HG02981 (cell line): Measurements from ENCODE around the gene SLC7A4.
"Not testable (repeated sequence)": the region's sequence is repeated elsewhere in the genome, so short reads cannot be mapped to it uniquely, and the experiment has no call there.

ENCODE experiments used
- ATAC-seq: cut with Tn5 transposase; IDR thresholded peaks from one replicate; pipeline ENCODE4 v1.9.1; 2021; ENCODE audit warnings: mild to moderate bottlenecking, moderate library complexity; ENCODE audit not compliant: unreplicated experiment

The SLC7A4 gene

DNA sequence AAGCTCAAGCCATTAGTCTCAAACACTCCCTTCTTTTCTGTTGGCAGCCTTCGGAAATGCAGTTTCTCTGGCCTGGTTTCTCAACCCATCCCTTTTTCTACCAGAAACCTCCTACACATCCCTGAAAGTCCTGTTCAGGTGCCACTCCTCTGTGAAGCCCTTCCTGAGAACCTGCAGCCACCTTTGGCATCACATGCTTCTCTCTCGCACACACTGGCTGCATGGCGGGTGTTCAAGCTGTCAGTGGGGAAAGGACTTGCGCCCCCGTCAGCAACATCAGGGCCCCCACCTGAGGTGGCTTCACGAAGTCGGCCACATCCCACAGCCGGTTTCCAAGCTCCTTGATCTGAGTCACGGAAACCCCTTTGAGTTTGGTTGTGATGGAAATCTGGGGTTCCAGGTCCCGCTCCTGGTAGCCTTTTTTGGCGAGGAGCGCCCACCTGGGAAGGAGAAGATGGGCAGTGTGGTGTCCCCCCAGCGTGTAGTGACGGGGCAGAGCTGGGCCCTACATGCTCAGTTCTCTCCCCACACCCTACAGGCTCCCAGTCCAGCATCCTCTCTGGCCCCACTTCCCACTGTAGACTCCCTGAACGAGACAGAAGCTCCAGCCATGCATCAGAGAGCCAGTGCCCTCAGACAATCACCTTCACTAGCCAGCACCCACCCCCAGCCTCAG is 11.6 kb upstream of the SLC7A4 start:
- no peak for ATAC-seq

DNA sequence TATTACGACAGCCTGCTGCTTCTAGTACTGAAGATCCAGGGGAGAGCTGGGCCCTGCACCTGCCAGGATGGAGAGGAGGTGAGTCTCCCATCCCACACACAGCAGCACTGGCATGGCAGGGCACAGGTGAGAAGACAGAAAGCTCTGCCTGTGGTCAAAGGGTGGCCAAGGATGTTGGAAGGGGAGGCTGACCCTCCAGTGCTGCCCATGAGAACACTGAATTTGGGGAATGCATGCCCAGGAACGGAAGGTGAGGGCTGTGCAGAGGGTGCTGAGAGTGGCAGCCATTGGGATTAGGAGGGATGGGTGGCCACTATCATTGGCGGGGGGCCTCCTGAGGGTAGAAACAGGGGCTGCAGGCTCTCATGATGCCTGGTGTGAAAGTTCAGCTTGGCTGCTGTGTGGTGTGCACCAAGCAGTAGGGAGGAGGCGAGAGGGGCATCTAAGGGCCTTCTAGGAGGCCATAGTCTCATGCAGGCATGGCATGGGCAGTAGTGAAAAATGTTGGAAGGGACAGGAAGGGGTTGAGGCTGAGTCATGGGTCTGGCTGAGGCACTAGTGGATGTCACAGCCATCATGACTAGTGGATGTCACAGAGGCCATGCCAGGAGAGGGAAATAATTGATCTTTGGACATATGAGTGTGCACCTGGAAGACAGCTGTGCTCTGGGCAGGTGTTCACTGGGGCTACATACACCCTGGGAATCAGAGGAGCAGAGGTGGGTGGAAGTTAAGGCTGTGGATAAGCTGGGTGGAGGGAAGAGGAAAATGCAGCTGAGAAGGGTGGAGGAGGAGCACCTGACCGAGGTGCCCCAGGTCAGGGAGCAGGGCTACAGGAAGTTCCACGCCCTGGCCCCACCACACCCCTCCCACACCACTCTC is 10.9 kb upstream of the SLC7A4 start:
- no peak for ATAC-seq

DNA sequence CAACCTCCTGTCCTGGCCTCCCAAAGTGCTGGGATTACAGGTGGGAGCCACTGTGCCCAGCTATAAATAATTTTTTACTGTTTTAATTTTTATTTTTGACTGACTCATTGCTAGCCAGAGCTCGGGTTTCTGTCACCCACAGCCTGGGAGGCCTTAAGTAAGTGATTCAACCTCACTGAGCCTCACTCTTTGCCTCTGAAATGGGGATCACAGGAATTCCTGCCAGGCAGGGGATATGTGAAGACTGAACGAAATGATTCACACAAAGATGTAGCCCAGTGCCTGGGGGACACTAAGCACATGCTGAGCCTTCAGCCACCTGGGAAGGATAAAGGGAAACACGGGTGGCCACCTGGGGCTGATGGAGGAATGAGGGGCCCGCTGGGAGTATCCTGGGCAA is 9.6 kb upstream of the SLC7A4 start:
- ATAC-seq: no peak

GRCh38 chr22:21039158-21039557 is 6.8 kb upstream of the SLC7A4 start:
- not testable (repeated sequence) for ATAC-seq

GRCh38 chr22:21038405-21038804 is 6.0 kb upstream of the SLC7A4 start:
- no peak for ATAC-seq

GRCh38 chr22:21034989-21035388 is 2.6 kb upstream of the SLC7A4 start:
- no peak for ATAC-seq

GRCh38 chr22:21033895-21034294 is 1.5 kb upstream of the SLC7A4 start:
- ATAC-seq: no peak

DNA sequence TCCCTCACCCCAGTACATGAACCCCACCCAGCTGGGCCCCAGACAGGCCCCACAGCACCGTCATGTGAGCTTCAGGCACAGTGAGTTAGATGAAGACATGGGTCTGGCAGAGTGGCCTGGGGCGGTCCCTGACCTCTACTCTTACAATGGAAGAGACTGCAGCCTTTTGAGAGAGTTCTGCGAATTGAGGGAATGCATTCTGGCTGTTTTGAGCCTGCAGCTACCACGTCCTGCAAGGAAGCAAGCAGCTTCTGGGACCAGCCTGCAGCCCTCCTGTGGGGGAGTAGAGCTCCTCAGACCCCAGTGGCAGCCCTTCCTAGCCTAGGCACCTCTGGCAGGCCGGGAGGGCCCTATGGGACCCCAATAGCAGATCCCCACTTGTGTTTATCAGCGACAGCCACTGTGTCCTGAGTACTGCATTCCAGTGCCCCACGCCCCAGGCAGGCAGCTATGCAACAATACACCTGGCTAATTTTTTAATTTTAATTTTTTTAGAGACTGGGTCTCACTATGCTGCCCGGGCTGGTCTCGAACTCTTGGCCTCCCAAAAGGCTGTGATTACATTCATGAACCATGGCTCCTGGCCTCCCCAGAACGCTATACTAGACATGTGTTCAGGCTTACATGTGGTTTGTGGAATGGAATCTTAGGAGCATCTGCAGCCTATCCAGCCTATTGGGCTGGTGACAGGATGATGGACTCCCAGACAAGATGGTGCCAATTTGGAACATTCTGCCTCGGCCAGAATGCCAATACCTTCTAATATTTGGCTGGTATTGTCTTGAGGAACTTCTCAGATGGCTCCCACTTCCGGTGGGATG is 717 bp upstream of the SLC7A4 start:
- no peak for ATAC-seq

DNA sequence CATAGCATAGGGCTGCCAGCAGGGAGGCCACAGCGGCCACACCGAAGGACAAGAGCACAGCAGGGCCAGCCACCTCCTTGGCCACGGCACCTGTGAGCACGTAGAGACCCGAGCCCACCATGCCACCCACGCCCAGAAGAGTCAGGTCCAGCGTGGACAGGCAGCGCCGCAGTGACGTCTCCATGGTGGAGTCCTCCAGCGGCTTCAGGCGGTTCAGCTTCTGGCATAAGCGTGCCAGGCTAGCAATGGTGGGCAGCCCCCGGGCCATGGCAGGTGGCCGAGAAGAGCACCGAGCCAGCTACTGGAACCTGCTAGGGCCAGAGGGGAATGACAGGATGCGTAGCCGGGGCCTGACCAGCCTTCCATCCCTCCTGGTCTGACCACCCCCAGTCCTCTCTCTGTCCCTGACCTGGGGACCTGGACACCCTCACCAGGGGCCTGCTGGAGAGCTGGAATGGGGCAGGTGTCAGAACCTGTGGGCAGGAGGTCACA is 770 bp downstream of the SLC7A4 start:
- ATAC-seq: no peak

- ATAC-seq: no peak
These were observed 1.5 kb downstream of the SLC7A4 start for GRCh38 chr22:21030621-21031544.

GRCh38 chr22:21030032-21030431 is 2.3 kb downstream of the SLC7A4 start:
- no peak for ATAC-seq

DNA sequence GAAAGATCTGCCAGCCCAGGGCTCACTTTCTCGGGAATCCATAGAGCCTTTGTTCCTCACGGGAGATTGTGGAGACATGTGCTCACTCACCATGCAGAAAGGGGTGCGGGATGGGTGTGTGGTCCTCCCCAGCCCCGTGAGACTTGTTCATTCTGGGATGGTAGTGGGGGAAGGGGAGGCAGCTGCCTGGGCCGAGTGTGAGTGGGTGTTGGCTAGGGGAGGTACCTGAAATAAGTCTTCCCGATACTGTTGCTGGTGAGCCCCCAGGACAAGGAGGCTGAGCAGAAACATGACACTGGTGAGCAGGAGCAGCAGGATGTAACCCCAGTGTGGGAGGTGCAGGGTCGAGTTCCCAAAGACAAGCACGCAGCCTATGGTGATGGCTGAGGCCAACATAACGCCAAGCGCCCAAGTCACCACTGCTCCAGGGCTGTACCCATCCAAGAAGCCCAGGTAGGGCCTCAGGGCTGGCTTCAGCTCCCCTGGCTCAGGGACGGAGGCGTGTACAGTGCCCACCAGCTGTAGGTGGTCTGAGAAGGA is 2.8 kb downstream of the SLC7A4 start:
- ATAC-seq: no peak

- ATAC-seq: no peak
These were observed 3.8 kb downstream of the SLC7A4 start for GRCh38 chr22:21028277-21029251.

GRCh38 chr22:21026783-21027692 is 5.3 kb downstream of the SLC7A4 start:
- ATAC-seq: no peak

GRCh38 chr22:21025763-21026755 is 6.3 kb downstream of the SLC7A4 start:
- no peak for ATAC-seq

GRCh38 chr22:21025266-21025665 is 7.1 kb downstream of the SLC7A4 start:
- no peak for ATAC-seq
